Kidney (tissue), 14 donors: ENCODE results near the gene RHEX. TPM values are rescaled to one million over a fixed set of nuclear protein-coding genes. Genes with fewer than 3 reads are reported as not detected.
A peak's percentile ranks its signal among the peaks of the same experiment; 100 is the strongest.

ENCODE experiments used
- DNase-seq, 5 donors: peaks; one replicate each; pipeline ENCODE4 v3.0.0-alpha.2; 2013 to 2020
- FAIRE-seq: peaks from 2 replicates; lab custom pipeline; 2012; peaks lifted over from hg19 to GRCh38; lab: Jason Lieb, UNC
- H3K27ac ChIP-seq, 2 donors: one replicate each; pipeline ENCODE4 v1.7.0; 2013; ENCODE audit warnings: low read depth in 2 of 2, low read length in 2 of 2, inconsistent platforms in 1 of 2
- H3K27me3 ChIP-seq: one replicate; pipeline ENCODE4 v1.7.1; 2013; ENCODE audit warnings: low read length, inconsistent platforms; ENCODE audit not compliant: control insufficient read depth, insufficient read depth
- H3K36me3 ChIP-seq, 3 donors: one replicate each; pipeline versions ENCODE4 v1.7.0 to v1.7.1; 2013; ENCODE audit warnings: low read length in 3 of 3, control low read depth in 1 of 3, inconsistent platforms in 1 of 3; ENCODE audit not compliant: insufficient read depth in 3 of 3, control insufficient read depth in 2 of 3
- H3K4me1 ChIP-seq, 3 donors: one replicate each; pipeline versions ENCODE4 v1.7.0 to v1.7.1; 2013; ENCODE audit warnings: low read length in 3 of 3, inconsistent platforms in 1 of 3, low read depth in 1 of 3; ENCODE audit not compliant: control insufficient read depth in 2 of 3, insufficient read depth in 2 of 3
- H3K4me3 ChIP-seq, 3 donors: one replicate each; pipeline versions ENCODE4 v1.7.0 to v1.8.1; 2013; ENCODE audit warnings: low read length in 3 of 3, control low read depth in 1 of 3, inconsistent platforms in 1 of 3
- H3K9ac ChIP-seq, 3 donors: one replicate each; pipeline versions ENCODE4 v1.7.0 to v1.7.1; 2013; ENCODE audit warnings: low read length in 3 of 3, control low read depth in 1 of 3, inconsistent platforms in 1 of 3
- H3K9me3 ChIP-seq, 3 donors: one replicate each; pipeline versions ENCODE4 v1.7.0 to v1.7.1; 2013; ENCODE audit warnings: low read length in 3 of 3, control low read depth in 1 of 3, inconsistent platforms in 1 of 3; ENCODE audit not compliant: control insufficient read depth in 2 of 3, insufficient read depth in 1 of 3
- intact Hi-C: fragments of 100-400 bp; cut with DNase I; formaldehyde crosslinking; loops from one replicate; pipeline ENCODE4 v1.11.1; 2022
- polyA plus RNA-seq: library from polyadenylated mRNA; stranded (reverse); fragments of 350-450 nt; fragmentation: Illumina TruSeq; extraction: RNeasy Lipid Tissue Mini Kit (QIAGEN cat#74804); gene quantifications from one replicate; pipeline ENCODE4 v1.2.3, GENCODE V29; 2014; ENCODE audit warnings: low read depth, low replicate concordance; ENCODE audit not compliant: insufficient read depth
- total RNA-seq: library from RNA; stranded (reverse); fragmentation: NEBNext Ultra II Directional; extraction: Animal tissue kit (Norgen Biotek cat#: 25700); gene quantifications from one replicate; pipeline ENCODE4 v1.2.1, GENCODE V29; 2021
- TF ChIP-seq, protein P1 (sequence below): IDR thresholded peaks from 3 replicates; pipeline ENCODE4 v1.5.1; 2012; ENCODE audit warnings: mild to moderate bottlenecking, moderate library complexity, borderline replicate concordance; ENCODE audit not compliant: insufficient read depth; ENCODE audit errors: extremely low read depth
- donor health status: control.
- donor health status: control.
- donor health status: control.
- donor health status: control.
- donor health status: control.
- donor health status: DM: yes; HTN: yes; CAD: no.
- donor health status: Normal renal cell carcinoma (clear cell type).

RHEX gene
- total and polyA plus RNA-seq, 2 donors from 2014 or later: 10.2 to 39.5 TPM

GRCh38 chr1:206030714-206031113, 22.3 kb upstream of the RHEX start:
- Histone ChIP-seq H3K27me3 (no peaks in the 10 kb centered on the region), H3K27ac (no peak overlapping the region), H3K36me3 (no peaks in the 10 kb centered on the region), H3K9ac (no peak overlapping the region), H3K9me3 (no peaks in the 10 kb centered on the region), H3K4me1 (peaks cover 0 to 4% (median 3%) of the 10 kb centered on the region in 3 donors), H3K4me3 (no peak overlapping the region)
- intact Hi-C loops: no loop called here
- DNase-seq: peak; percentile 75 to 87 (median 84)
- FAIRE-seq: no peak
- TF ChIP-seq, protein P1, sequence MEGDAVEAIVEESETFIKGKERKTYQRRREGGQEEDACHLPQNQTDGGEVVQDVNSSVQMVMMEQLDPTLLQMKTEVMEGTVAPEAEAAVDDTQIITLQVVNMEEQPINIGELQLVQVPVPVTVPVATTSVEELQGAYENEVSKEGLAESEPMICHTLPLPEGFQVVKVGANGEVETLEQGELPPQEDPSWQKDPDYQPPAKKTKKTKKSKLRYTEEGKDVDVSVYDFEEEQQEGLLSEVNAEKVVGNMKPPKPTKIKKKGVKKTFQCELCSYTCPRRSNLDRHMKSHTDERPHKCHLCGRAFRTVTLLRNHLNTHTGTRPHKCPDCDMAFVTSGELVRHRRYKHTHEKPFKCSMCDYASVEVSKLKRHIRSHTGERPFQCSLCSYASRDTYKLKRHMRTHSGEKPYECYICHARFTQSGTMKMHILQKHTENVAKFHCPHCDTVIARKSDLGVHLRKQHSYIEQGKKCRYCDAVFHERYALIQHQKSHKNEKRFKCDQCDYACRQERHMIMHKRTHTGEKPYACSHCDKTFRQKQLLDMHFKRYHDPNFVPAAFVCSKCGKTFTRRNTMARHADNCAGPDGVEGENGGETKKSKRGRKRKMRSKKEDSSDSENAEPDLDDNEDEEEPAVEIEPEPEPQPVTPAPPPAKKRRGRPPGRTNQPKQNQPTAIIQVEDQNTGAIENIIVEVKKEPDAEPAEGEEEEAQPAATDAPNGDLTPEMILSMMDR: peak; percentile 85

- Histone ChIP-seq H3K9me3 (no peaks in the 10 kb centered on the region), H3K27me3 (no peaks in the 10 kb centered on the region), H3K27ac (no peak overlapping the region), H3K4me3 (no peak overlapping the region), H3K4me1 (peaks cover 0 to 4% (median 3%) of the 10 kb centered on the region in 3 donors), H3K9ac (no peak overlapping the region), H3K36me3 (no peaks in the 10 kb centered on the region)
- DNase-seq: no peak
- no peak for FAIRE-seq
- intact Hi-C loops: no loop called here
- TF ChIP-seq, protein P1: no peak
Observed at GRCh38 chr1:206032380-206033140, 20.4 kb upstream of the RHEX start.

- H3K4me1 ChIP-seq: peaks cover 0 to 4% (median 0%) of the 10 kb centered on the region in 3 donors
- TF ChIP-seq, protein P1: no peak
- no peak overlapping the region for H3K4me3 ChIP-seq
- intact Hi-C loops: no loop called here
- no peak overlapping the region for H3K9ac ChIP-seq
- no peak for FAIRE-seq
- no peaks in the 10 kb centered on the region for H3K9me3 ChIP-seq
- no peaks in the 10 kb centered on the region for H3K27me3 ChIP-seq
- no peak overlapping the region for H3K27ac ChIP-seq
- DNase-seq: no peak
- H3K36me3 ChIP-seq: no peaks in the 10 kb centered on the region
Observed at GRCh38 chr1:206035027-206035426, 17.9 kb upstream of the RHEX start.
